DMS 273 treated with DMSO at 0.1 percent for 48 hours (cell line): ENCODE measurements around the gene SULT4A1.
"Not testable (repeated sequence)": the region's sequence is repeated elsewhere in the genome, so short reads cannot be mapped to it uniquely, and the experiment has no call there.

Source experiments
- DNase-seq: peaks from one replicate; lab custom pipeline; 2025; lab: John Stamatoyannopoulos, UW

SULT4A1 gene

GRCh38 chr22:43862074-43862881 lies at the start of gene SULT4A1:
Gene SULT4A1 (minus strand): TSS chr22:43862513. CDS start chr22:43862382, 131 bp downstream.
- no peak for DNase-seq

GRCh38 chr22:43911351-43911750 lies 49.0 kb upstream of the SULT4A1 start:
- DNase-seq, result no peak

GRCh38 chr22:43910178-43910695 lies 47.9 kb upstream of the SULT4A1 start:
- DNase-seq, result no peak

- no peak for DNase-seq
These were observed 47.4 kb upstream of the SULT4A1 start for GRCh38 chr22:43909708-43910107.

GRCh38 chr22:43905681-43906080 lies 43.4 kb upstream of the SULT4A1 start:
- no peak for DNase-seq

- not testable (repeated sequence) for DNase-seq
These were observed 42.1 kb upstream of the SULT4A1 start for GRCh38 chr22:43904412-43904811.

GRCh38 chr22:43903033-43903432 lies 40.7 kb upstream of the SULT4A1 start:
- not testable (repeated sequence) for DNase-seq

- DNase-seq, result no peak
These were observed 39.8 kb upstream of the SULT4A1 start for GRCh38 chr22:43901976-43902643.

- DNase-seq, result no peak
These were observed 37.9 kb upstream of the SULT4A1 start for GRCh38 chr22:43900206-43900605.

GRCh38 chr22:43897751-43898261 lies 35.5 kb upstream of the SULT4A1 start:
- no peak for DNase-seq

GRCh38 chr22:43895986-43896645 lies 33.8 kb upstream of the SULT4A1 start:
- no peak for DNase-seq

GRCh38 chr22:43894122-43894521 lies 31.8 kb upstream of the SULT4A1 start:
- DNase-seq, result no peak

GRCh38 chr22:43893266-43893665 lies 31.0 kb upstream of the SULT4A1 start:
- no peak for DNase-seq

- DNase-seq, result no peak
These were observed 30.0 kb upstream of the SULT4A1 start for GRCh38 chr22:43892183-43892894.

- no peak for DNase-seq
These were observed 29.3 kb upstream of the SULT4A1 start, which contains the start of gene PNPLA5 for GRCh38 chr22:43891360-43892182. Gene PNPLA5 (minus strand): TSS chr22:43892013. CDS start chr22:43891880, 133 bp downstream.

- DNase-seq, result no peak
These were observed 28.6 kb upstream of the SULT4A1 start for GRCh38 chr22:43890901-43891331.

- DNase-seq, result no peak
These were observed 27.5 kb upstream of the SULT4A1 start for GRCh38 chr22:43889860-43890253.

GRCh38 chr22:43889201-43889859 lies 27.0 kb upstream of the SULT4A1 start:
- DNase-seq, result no peak

GRCh38 chr22:43888740-43889139 lies 26.4 kb upstream of the SULT4A1 start:
- no peak for DNase-seq

GRCh38 chr22:43887391-43887790 lies 25.1 kb upstream of the SULT4A1 start:
- no peak for DNase-seq
